NCI-H2196 (cell line): Measurements from ENCODE around the gene DDX3X.

Experiments
- DNase-seq: peaks from one replicate; lab custom pipeline; 2025; ENCODE audit not compliant: unreplicated experiment; lab: John Stamatoyannopoulos, UW

DDX3X gene

GRCh38 chrX:41327341-41327740, 6.6 kb upstream of the DDX3X start:
- DNase-seq: no peak

DNA sequence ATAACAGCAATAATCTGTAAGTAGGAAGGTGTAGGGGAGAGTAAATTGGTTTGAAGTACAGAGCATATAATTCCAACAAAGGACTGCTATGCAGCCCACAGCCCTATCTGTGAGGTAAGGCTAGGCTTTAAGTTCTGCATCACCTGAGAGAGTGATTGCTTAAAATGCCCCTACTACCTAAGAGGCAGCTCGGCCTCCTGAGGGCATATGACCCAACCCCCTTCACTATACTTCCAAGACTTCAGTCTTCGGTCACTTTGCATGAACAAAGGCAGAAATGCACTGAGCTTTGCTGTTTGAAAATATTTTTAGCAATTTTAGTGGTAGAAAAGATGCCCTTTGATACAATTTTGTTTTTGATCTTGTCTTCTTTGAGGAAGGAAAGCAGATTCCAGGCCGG, 4.9 kb upstream of the DDX3X start:
- DNase-seq: no peak

DNA sequence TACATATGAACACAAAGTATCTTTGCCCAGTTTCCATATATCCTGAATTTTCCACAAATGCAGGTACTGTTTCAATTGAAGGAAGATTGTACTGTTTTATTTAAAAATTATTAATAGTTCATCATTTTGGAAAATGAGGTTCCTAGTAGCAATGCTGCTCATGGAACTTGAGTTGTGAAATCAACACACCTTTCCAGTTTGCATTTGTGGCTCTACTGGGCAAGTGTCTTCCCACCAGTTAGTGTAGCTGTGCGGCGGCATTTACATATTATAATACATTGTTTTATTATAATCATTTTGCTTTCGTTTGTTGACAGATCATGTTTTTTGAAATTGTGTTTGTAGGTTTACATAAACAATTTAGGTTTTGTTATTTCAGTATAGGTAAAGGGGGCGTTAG, 2.0 kb upstream of the DDX3X start:
- DNase-seq: no peak

DNA sequence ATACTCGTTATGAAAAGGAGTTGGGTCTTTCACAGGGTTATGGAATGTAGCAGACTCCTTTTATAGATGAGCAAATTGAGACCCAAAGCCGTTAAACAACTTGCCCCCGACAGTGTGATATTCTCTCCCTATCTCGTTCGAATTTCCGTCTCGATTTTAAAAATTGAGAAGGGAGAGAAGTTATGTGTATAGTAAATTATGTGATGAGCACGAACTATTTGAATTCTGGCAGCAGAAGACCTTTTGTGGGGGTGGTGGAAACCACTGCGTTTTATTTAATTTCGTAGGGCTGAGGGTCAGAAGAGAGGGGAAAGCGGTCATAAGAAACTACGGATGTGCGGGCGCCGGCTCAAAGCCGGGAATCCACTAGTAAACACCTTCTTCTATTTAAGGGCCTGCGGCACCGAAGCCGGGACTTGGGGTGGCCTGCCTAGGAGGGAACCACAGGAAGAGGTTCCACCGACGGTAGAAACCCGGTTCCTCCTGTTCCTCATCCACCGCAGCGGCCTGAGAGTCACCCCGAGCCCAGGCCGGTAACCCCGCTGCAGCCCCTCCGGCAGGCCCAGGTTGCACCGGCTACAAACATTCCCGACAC, 1.5 kb upstream of the DDX3X start:
- peak; percentile 9 for DNase-seq

- DNase-seq: peak; percentile 93
Observed at GRCh38 chrX:41333003-41333743, 789 bp upstream of the DDX3X start.

DNA sequence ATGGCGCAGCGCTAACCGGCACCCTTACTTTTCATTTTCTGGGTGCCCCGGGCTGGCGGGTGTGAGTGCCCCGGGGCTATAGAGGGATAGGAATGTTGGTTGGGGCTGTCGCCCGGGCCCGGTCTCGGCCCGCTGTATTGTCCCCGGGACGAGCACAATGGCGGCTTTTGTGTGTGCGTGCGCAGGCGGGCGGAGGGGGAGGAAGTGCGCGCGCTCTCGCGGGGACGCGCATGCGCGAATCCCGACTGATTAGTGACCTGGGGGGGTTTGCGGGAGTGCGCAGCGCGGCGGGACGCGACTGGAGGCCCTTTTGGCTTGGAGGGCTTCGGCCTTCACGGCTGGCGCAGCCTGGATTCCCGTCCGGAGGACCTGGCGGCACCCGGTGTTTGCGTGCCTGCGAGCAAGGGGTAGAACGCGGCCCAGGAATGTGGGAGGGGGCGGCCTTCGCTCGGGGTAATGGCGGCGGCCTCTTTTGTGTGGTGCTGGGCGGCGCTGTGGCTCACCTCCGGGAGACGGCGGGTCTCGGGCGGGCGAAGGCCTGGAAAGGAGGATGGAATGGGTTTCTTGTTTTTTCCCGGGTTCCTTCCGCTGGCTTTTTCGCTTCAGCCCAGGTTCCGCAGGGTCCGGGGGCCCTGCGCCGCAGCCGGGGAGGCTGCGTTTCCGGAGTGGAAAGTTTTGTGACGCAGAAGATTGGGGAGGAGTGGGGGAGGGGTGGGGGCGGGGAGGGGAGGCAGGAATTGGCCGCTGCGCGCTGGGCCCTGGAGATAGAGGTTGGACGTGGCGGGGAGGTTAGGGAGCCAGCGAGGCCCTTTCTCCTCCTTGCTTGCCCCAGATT, 618 bp downstream of the DDX3X start:
- DNase-seq: peak; percentile 64

DNA sequence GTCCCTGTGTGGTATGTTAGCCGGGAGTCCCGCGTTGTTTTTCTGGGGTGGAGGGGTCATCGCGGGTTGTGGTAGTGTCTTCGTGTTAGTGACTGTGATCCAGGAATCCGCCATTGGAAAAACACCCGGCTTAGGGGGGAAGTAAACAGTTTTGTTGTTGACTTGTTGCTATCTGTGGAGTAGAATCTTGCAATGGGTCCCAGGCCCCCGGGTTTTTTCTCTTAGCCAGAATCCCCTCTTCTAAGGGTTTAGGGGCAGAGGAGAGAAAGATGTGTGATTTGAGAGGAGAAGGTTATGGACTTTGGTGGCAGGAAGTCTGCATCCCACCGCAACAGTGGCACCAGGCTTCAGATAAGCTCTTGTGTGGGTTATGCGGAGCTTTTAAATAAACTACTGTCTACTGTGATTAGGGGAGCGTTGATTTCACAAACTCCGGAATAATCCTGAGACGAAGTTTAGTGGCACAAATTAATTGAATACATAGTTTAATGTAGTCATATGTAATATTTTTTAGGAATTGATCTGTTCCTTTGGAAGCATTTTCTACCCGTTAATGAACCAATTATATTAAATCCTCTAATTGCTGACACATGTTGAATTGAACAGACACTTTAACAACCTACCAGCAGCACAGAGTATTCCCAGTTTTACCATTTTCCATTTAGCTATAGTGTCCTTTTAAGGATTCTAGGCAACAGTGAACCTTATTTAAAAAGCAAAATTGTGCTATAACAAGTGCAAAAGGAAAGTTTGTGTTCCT, 1.4 kb downstream of the DDX3X start:
- DNase-seq: no peak

DNA sequence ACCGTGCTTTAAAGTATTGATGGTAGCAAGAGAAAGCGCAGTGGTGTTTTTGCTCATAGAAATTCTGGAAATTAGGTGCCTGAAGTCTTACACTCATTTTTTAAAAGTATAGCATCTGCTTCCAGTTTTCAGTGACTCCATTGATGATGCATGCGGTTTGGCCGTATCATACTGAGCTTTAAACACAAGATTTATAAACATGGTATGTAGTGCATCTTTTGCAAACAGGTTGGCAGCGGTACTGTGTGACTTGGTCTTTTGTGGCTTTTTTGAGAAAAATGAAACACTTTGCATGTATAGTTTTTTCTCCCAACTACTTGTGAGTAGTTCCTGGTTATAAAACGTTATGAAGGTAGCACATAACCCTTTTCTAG, 2.0 kb downstream of the DDX3X start:
- DNase-seq: no peak

DNA sequence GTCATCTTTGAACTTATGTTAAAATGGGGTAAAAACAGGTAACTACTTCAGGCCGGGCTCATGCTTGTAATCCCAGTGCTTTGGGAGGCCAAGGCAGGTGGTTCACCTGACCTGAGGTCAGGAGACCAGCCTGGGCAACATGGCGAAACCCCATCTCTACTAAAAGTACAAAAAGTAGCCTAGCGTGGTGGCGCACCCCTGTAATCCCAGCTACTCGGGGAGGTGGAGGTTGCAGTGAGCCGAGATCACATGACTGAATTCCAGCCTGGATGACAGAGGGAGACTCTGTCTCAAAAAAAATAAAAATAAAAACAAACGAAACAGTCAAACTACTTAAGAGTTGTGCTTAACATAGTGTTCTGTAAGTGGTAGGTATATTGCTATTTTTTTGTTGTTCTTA, 2.5 kb downstream of the DDX3X start:
- no peak for DNase-seq

DNA sequence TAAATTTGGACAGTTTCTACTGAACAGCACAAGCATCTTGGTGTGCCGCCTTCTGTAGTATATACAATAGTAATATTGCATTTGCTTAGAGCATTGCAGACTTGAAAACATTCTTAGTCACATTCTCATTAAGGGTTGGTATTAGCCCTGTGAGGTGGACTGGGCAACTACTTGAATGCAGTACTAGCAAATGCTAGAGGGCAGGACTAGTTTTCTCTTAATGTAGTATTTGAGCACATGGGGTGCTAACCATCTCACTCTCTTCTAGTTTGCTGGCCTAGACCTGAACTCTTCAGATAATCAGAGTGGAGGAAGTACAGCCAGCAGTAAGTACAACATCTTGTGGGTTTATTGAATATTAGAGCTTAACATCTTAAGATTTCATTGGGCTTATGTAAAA, 3.2 kb downstream of the DDX3X start:
- no peak for DNase-seq

- no peak for DNase-seq
Observed at GRCh38 chrX:41338436-41338835, 4.5 kb downstream of the DDX3X start.

DNA sequence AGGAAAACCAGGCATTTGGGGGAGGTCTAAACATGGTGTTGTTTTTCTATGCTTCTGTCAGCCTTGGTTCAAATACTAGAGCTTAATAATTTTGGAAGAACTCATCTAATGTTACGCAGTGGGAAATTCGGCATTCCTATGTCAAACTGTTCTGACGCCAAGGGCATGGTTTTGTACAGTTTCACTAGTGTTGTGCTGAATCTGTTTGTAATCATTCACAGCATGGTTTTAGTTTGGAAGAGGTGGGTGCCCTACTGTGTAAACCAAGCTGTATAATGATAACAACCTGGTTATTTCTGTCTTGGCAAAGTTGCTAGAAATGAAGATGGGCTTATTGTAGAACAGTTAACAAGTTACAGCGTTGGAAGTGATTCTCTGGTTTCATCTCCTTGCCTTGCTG, 5.2 kb downstream of the DDX3X start:
- no peak for DNase-seq

- DNase-seq: no peak
Observed at GRCh38 chrX:41344053-41344452, 10.1 kb downstream of the DDX3X start.

- no peak for DNase-seq
Observed at GRCh38 chrX:41347186-41347585, 13.2 kb downstream of the DDX3X start.

- DNase-seq: no peak
Observed at GRCh38 chrX:41348551-41348950, 14.6 kb downstream of the DDX3X start.

- DNase-seq: no peak
Observed at GRCh38 chrX:41350150-41350975, 16.4 kb downstream of the DDX3X start.

- DNase-seq: no peak
Observed at GRCh38 chrX:41350976-41351569, 17.1 kb downstream of the DDX3X start.

DNA sequence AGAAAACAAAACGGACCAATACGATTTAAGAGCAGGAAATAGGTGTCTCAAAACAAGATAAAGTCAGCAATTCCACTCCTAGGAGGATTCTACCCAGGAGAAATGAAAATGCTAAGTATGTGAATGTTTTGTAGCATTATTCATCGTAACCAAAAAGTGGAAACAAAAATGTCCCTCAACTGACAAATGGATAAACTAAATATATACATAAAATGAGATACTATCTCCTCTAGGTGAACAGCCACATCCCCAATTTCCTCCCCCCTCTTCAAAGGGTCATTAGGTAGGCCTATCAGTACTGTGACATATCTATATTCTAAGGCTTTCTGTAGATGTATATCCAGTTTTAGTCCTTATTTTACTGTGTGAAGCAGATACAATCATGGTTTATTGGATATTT, 18.0 kb downstream of the DDX3X start:
- no peak for DNase-seq

DNA sequence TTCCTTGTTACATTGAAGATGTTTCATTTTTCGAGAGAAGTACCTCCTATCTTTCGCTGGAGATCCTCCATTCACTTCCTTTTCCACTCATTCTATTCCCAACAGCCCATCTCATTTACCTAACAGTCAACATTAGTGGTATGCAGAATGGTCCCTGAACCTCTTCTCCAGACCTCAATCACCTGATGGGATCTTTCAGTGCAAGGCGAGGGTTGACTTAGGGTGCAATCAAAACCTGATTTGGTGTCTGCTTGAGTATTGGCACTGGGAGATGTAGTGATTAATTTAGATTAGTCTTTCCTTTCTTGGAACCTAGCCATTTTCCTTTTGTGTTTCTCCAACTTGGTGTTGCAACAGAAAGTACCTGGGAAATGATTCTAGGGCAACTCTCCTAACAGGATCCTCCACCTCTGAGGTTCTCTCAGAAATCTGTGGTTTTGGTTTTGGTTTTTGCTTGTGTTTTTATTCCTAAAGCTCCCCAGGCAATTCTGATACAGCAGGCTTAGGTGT, 18.4 kb downstream of the DDX3X start:
- no peak for DNase-seq

- no peak for DNase-seq
Observed at GRCh38 chrX:41353985-41354384, 20.0 kb downstream of the DDX3X start.
